ENCODE data around the gene NFILZ.

NFILZ gene

GRCh38 chr19:8601796-8602195 is 28.6 kb upstream of the NFILZ start:
- no peak for DNase-seq (ENCODE audit: low read depth, low spot score)
- CTCF ChIA-PET, result interaction anchor here (1.3 to 1.4 kb wide), 2 partner anchors 15 to 20 kb away, joined by 3 to 4 read pairs; no protein-coding TSS in a partner anchor
- POLR2A ChIA-PET, result no interaction called here
- TF ChIP-seq CTCF (IDR thresholded peaks at IDR 0.05; ENCODE audit: insufficient read depth, low read length, missing control alignments), result no peak
- no peak overlapping the region for H3K4me3 ChIP-seq (ENCODE audit: low read depth, low read length)

- H3K4me3 ChIP-seq (ENCODE audit: low read depth, low read length), result no peak overlapping the region
- TF ChIP-seq CTCF (IDR thresholded peaks at IDR 0.05; ENCODE audit: insufficient read depth, low read length, missing control alignments), result no peak
- no peak for DNase-seq (ENCODE audit: low read depth, low spot score)
- ChIA-PET POLR2A (no interaction called here), CTCF (interaction anchor here (0.9 to 1.8 kb wide), 4 partner anchors 9 to 24 kb away, joined by 3 to 7 read pairs (median 6); no protein-coding TSS in a partner anchor)
Observed at GRCh38 chr19:8605514-8605913, 24.9 kb upstream of the NFILZ start.

- CTCF ChIA-PET, result interaction anchor here (1.2 to 3.3 kb wide), 3 partner anchors 8 to 28 kb away, joined by 3 to 21 read pairs (median 5); no protein-coding TSS in a partner anchor
- no peak for TF ChIP-seq CTCF (IDR thresholded peaks at IDR 0.05; ENCODE audit: insufficient read depth, low read length, missing control alignments)
- DNase-seq (ENCODE audit: low read depth, low spot score), result no peak
- POLR2A ChIA-PET, result no interaction called here
- no peak overlapping the region for H3K4me3 ChIP-seq (ENCODE audit: low read depth, low read length)
Observed at GRCh38 chr19:8607386-8607785, 23.0 kb upstream of the NFILZ start.

GRCh38 chr19:8608941-8609278 is 21.5 kb upstream of the NFILZ start:
- CTCF ChIA-PET, result interaction anchor here (0.6 to 3.3 kb wide), 3 partner anchors 14 to 29 kb away, joined by 3 to 21 read pairs (median 4); no protein-coding TSS in a partner anchor
- peak overlapping the region; percentile 89 for H3K4me3 ChIP-seq (ENCODE audit: low read depth, low read length)
- POLR2A ChIA-PET, result no interaction called here

GRCh38 chr19:8609279-8610040 is 21.0 kb upstream of the NFILZ start:
- CTCF ChIA-PET, result interaction anchor here (0.6 to 3.3 kb wide), 3 partner anchors 14 to 30 kb away, joined by 3 to 21 read pairs (median 4); no protein-coding TSS in a partner anchor
- POLR2A ChIA-PET, result no interaction called here
- peak; percentile 45 for TF ChIP-seq CTCF (IDR thresholded peaks at IDR 0.05; ENCODE audit: insufficient read depth, low read length, missing control alignments)
- no peak for DNase-seq (ENCODE audit: low read depth, low spot score)
- H3K4me3 ChIP-seq (ENCODE audit: low read depth, low read length), result peak overlapping the region; percentile 89

More at GRCh38 chr19:8608941-8609278, 21.5 kb upstream of the NFILZ start:
- no peak for DNase-seq (ENCODE audit: low read depth, low spot score)
- no peak for TF ChIP-seq CTCF (IDR thresholded peaks at IDR 0.05; ENCODE audit: insufficient read depth, low read length, missing control alignments)

GRCh38 chr19:8610041-8610935 is 20.1 kb upstream of the NFILZ start, which contains the start of gene ADAMTS10:
Gene ADAMTS10 (minus strand): TSS chr19:8610715. CDS start chr19:8605710, 5,005 bp downstream.
- CTCF ChIA-PET, result no interaction called here
- DNase-seq (ENCODE audit: low read depth, low spot score), result no peak
- no peak for TF ChIP-seq CTCF (IDR thresholded peaks at IDR 0.05; ENCODE audit: insufficient read depth, low read length, missing control alignments)
- POLR2A ChIA-PET, result no interaction called here
- H3K4me3 ChIP-seq (ENCODE audit: low read depth, low read length), result peak within 1 kb of the TSS; percentile 89

Measured in AG04449 (cell line).